ENCODE results near the gene GPRC5D.

DNA sequence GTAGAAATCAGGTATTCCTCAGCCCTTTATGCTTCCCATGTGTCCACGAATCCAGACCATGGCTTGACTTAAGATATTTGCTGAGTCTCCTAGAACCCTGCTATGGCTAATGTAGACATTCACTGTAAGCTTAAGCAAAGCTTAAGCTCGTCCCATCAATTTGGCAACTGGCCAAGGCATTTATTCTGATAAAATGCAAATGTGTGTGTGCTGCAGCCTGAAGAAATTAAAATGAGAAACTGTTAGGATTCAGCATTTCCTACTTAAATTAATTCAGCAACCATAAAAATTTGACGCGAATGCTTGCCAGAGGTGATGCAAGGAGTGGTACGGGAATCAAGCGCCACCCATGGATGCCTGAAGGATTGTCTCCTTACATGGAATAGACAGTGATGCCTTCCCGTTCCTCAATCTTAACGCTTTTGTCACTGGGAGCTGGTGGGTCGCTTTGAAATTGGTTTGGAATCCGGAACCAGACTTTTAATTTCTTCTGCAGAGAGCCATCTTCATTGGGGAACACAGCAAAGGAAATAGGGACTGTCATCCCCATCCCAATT lies 34.9 kb upstream of the GPRC5D start:
- TF ChIP-seq SUZ12 (IDR thresholded peaks at IDR 0.05; ENCODE audit: extremely low read depth, insufficient read depth, insufficient read length) (no peak), ZNF274 (IDR thresholded peaks at IDR 0.05; ENCODE audit: low read depth, low read length) (no peak)

Measured in NT2/D1 (cell line).